AG09309 (cell line): ENCODE results near the gene SPAG17.

ENCODE experiments used
- DNase-seq: peaks from one replicate; pipeline ENCODE4 v3.0.0-alpha.2; 2010; ENCODE audit warnings: low read depth
- H3K4me3 ChIP-seq: 2 replicates; pipeline ENCODE4 v1.5.1; 2011; ENCODE audit warnings: mild to moderate bottlenecking, low read depth, low read length, moderate library complexity; ENCODE audit not compliant: control insufficient read depth
- TF ChIP-seq, protein P1 (sequence below): IDR thresholded peaks from 2 replicates; pipeline ENCODE4 v1.5.1; 2011; ENCODE audit warnings: mild to moderate bottlenecking, low read depth, low read length, inconsistent platforms; ENCODE audit not compliant: insufficient read depth, control insufficient read depth; ENCODE audit errors: missing control alignments

The SPAG17 gene

DNA sequence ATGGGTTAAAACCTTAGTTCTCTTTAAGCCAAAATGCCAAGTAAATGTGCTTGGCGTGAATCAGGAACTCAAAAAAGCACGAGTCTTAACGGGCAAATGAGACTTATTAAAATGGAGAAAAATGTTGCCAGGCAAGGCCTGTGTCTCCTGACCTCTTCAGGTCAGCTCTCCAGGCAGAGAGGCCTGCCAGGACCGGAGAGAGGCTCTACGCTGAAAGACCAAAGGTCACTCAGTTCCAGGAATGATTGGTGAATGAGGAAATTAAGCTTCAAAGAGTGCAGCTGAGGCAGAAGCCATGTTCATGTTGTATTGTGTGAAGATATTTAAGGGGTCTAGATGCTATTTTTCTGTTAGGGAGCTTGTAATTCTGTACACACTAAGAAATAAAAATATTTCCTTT is 66.6 kb downstream of the SPAG17 start:
- TF ChIP-seq, protein P1, sequence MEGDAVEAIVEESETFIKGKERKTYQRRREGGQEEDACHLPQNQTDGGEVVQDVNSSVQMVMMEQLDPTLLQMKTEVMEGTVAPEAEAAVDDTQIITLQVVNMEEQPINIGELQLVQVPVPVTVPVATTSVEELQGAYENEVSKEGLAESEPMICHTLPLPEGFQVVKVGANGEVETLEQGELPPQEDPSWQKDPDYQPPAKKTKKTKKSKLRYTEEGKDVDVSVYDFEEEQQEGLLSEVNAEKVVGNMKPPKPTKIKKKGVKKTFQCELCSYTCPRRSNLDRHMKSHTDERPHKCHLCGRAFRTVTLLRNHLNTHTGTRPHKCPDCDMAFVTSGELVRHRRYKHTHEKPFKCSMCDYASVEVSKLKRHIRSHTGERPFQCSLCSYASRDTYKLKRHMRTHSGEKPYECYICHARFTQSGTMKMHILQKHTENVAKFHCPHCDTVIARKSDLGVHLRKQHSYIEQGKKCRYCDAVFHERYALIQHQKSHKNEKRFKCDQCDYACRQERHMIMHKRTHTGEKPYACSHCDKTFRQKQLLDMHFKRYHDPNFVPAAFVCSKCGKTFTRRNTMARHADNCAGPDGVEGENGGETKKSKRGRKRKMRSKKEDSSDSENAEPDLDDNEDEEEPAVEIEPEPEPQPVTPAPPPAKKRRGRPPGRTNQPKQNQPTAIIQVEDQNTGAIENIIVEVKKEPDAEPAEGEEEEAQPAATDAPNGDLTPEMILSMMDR: no peak
- H3K4me3 ChIP-seq: no peak overlapping the region
- no peak for DNase-seq

DNA sequence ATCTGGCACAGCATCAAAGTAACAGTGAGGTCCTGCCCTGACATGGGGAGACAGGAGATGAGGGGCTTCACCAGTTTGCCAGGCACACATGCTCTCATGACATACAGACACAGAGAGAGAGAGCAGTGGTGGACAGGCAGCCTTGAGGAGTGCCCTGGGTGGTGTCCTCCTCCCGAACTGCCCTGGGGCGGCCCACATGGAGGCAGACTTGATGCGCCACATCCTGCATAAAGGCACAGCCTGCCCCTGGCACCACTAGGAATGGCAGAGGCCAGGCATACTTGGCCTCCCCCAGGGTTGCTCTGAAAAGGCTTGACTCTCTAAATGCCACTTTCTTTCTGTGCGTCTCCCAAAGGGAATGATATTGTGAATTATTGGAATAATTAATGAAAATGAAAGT is 67.5 kb downstream of the SPAG17 start:
- H3K4me3 ChIP-seq: no peak overlapping the region
- no peak for DNase-seq
- TF ChIP-seq, protein P1: no peak

DNA sequence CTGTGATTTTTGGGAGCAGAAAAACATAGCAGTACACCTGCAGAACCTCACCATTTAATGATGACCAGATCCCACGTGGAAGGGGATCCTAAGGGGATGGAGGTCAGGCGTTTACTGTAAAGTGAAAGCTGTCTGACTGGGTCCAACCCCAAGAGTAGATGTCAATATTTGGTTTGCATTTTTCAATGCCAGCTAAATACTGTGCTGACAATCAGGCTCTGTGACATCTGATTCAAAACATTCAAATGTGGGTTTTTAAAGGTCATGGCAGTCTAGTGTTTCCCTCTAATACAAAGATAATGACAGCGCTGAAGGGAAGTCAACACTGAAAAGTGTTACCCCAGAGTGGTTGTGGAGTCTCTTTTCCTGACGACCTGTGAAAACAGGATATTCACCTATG is 68.1 kb downstream of the SPAG17 start:
- no peak overlapping the region for H3K4me3 ChIP-seq
- TF ChIP-seq, protein P1: no peak
- no peak for DNase-seq

DNA sequence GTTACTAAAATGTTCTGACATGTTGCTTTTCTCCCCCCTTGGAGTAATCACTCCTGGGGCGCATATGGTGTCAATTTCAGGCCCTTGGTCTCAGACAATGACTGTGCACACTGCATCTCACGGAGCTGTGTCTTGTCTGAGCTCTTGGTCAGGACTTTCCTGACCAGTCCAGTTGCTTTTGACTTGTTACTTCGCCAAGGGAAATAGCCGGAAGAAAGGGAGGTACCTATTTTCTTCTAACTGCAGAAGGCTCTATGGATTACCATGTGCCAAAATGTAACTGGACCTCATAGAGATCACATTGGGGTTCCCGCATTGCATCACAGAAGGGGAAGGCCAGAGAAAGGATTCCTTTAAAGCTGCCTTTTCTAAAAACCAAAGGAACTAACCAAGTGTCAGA is 68.6 kb downstream of the SPAG17 start:
- no peak overlapping the region for H3K4me3 ChIP-seq
- DNase-seq: no peak
- TF ChIP-seq, protein P1: no peak

DNA sequence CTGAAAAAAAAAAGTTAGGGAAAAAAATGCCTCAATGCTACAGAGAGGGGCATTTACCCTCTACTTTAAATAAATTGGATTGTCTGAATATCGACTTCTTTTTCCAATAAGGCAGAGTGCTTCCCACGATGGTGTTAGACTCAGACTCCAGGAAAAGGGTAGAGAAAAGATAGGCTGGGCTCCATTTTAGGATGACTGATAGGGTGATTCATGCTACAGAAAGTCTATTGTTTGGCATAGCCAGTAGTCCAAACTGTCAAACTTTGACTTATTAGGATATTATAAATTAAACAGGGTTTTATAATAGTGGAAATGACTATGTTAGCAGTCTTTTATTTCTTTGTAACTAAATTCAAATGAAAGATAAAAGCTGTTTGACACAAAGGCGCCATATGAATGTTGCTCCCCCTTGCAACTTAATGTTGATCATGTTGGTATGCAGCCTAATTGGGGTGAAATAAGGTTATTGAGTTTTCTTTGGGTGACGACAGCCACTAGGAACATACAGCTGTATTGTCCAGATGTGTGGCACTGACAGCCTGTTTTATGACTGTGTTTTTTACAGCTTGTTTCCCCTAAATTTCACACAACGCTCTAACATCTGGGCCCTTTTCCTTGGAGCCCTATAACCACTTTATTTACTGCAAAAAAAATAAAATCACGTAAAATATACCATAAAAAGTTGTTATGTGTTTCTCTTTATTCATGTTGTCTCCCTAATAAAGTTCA is 69.3 kb downstream of the SPAG17 start:
- no peak overlapping the region for H3K4me3 ChIP-seq
- TF ChIP-seq, protein P1: no peak
- DNase-seq: no peak

DNA sequence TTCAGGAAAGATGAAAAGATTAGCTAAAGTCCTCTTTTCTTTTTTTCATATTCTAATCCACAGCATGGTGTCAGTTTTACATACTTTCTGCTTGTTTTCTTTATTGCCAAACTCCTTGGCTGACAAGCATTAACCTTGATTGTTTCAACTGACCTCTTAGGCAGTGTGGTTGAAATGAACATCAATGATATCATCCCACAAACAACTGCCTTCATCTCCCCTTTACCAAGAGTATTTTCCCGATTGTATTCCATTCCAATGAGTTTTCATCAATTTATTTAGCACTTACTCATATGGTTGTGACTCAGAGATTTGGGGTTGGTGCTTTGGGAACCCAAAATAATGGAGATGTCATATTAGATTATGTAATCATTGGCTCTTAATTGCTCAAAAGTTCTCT is 71.8 kb downstream of the SPAG17 start:
- no peak overlapping the region for H3K4me3 ChIP-seq
- DNase-seq: no peak
- TF ChIP-seq, protein P1: no peak
